Measurements from ENCODE around the gene RSF1.
"Not testable (repeated sequence)": the region's sequence is repeated elsewhere in the genome, so short reads cannot be mapped to it uniquely, and the experiment has no call there.

Gene RSF1

GRCh38 chr11:77820565-77821348 lies at the start of gene RSF1, which contains the start of gene AAMDC:
RSF1 (minus strand) TSS chr11:77820722; CDS start chr11:77820714, 8 bp downstream.
AAMDC (plus strand) TSS chr11:77821144; CDS start chr11:77842497, 21,353 bp downstream.
- peak; percentile 97 for DNase-seq (ENCODE audit: low read depth)

GRCh38 chr11:77868744-77869143 lies 48.2 kb upstream of the RSF1 start:
- no peak for DNase-seq (ENCODE audit: low read depth)

DNA sequence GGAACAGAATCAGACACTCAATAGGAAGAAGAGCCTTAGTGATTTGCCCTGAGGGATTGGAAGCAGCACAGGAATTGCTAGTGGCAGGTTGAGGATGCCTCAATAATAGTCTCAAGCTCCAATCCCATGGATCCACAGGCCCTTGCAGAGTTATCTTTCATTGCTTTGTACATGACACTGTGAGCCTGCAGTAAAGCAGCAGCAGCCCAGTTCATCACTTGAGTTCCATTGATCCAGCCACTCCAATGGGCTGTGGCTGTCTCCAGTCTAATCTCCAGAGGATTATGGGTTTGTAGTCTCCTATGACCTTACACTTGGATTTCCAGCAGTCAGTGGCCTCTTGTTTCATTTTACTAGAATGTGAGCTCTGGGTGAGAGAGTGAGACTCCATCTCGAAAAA lies 45.8 kb upstream of the RSF1 start:
- DNase-seq (ENCODE audit: low read depth) = no peak

DNA sequence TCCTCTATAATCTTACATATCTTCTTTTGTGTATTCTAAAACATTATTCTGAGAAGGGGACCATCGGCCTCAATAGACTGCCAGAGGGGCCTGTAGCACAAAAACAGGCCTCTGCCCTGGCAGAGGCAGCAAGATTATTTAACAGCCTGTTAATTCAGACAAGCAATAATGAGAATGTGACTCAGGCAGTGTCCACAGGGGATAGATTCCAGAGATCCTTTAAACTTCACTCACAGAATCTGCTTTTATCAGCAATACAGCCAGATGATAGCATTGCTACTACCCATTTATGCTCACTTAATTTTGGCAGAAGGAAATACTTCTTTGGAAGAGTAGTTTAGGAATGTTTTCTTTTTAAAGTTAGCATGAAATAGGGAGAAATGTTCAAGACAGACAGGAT lies 45.3 kb upstream of the RSF1 start:
- no peak for DNase-seq (ENCODE audit: low read depth)

GRCh38 chr11:77861444-77861843 lies 40.9 kb upstream of the RSF1 start:
- DNase-seq (ENCODE audit: low read depth) = not testable (repeated sequence)

- not testable (repeated sequence) for DNase-seq (ENCODE audit: low read depth)
These were observed 37.5 kb upstream of the RSF1 start for GRCh38 chr11:77857906-77858457.

DNA sequence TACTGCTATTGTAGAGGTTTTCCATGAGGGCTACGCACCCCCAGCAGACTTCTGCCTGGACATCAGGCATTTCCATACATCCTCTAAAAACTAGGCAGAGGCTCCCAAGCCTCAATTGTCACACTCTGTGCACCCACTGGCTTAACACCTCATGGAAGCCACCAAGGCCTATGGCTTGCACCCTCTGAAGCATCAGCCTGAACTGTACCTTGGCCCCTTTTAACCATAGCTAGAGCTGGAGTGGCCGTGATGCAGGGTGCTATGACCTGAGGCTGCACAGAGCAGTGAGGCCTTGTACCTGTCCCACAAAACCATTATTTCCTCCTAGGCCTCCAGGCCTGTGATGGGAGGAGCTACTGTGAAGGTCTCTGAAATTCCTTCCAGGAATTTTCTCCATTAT lies 34.3 kb upstream of the RSF1 start:
- no peak for DNase-seq (ENCODE audit: low read depth)

GRCh38 chr11:77851503-77851902 lies 31.0 kb upstream of the RSF1 start:
- DNase-seq (ENCODE audit: low read depth) = no peak

- not testable (repeated sequence) for DNase-seq (ENCODE audit: low read depth)
These were observed 23.2 kb upstream of the RSF1 start for GRCh38 chr11:77843700-77844099.

DNA sequence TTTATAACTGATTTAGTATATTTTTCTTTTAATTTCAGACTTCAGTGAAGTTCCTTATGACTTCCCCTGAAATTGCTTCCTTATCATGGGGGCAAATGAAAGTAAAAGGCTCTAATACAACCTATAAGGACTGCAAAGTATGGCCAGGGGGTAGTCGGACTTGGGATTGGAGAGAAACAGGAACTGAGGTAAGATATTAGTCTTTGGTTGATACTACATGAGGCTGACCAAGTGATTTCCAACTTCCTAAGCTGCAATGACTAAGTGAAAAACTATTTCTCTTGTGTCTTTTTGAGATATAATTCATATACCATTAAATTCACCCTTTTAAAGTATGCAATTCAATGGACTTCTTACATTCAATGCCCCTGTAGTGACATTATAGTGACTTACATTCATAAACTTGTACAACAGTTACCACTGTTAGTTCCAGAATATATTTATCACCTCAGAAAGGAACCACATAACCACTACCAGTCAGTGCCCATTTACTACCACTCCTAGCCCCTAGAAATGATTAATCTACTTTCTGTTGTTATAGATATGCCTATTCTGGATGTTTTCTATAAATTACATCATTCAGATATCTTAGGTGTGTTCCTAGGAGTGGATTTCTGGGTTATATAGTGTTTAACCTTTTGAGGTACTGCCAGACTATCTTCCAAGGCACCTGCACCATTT lies 22.1 kb upstream of the RSF1 start:
- DNase-seq (ENCODE audit: low read depth) = no peak

DNA sequence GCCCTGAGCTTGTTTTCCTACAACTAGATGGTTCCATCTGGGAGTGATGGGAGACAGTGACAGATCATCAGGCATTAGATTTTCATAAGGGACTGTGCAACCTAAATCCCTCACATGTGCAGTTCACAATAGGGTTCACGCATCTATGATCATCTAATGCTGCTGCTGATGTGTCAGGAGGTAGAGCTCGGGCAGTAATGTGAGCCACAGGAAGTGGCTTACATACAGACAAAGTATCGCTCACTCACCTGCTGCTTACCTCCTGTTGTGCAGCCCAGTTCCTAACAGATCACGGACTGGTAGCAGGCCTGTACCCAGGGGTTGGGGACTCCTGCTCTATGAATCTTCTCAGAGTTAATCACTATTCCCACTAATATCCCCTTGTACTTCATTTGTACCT lies 12.8 kb upstream of the RSF1 start:
- DNase-seq (ENCODE audit: low read depth) = no peak

GRCh38 chr11:77828926-77829325 lies 8.4 kb upstream of the RSF1 start:
- DNase-seq (ENCODE audit: low read depth) = no peak

GRCh38 chr11:77823775-77824174 lies 3.3 kb upstream of the RSF1 start:
- no peak for DNase-seq (ENCODE audit: low read depth)

DNA sequence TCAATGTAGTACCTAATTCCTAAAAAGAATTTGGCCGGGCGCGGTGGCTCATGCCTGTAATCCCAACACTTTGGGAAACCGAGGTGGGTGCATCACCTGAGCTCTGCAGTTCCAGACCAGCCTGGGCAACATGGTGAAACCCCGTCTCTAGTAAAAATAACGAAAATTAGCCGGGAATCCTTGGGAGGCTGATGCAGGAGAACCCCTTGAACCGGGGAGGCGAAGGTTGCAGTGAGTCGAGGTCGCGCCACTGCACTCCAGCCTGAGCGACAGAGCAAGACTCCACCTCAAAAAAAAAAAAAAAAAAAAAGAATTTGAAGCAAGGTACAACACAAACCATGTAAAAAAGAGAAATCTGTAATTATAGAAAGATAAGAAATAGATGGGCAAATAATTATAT lies 1.6 kb upstream of the RSF1 start:
- not testable (repeated sequence) for DNase-seq (ENCODE audit: low read depth)

- DNase-seq (ENCODE audit: low read depth) = no peak
These were observed 878 bp upstream of the RSF1 start for GRCh38 chr11:77821349-77821851.

- DNase-seq (ENCODE audit: low read depth) = peak; percentile 14
These were observed 479 bp downstream of the RSF1 start for GRCh38 chr11:77819921-77820564.

- peak; percentile 78 for DNase-seq (ENCODE audit: low read depth)
These were observed 1.1 kb downstream of the RSF1 start for GRCh38 chr11:77819411-77819920.

DNA sequence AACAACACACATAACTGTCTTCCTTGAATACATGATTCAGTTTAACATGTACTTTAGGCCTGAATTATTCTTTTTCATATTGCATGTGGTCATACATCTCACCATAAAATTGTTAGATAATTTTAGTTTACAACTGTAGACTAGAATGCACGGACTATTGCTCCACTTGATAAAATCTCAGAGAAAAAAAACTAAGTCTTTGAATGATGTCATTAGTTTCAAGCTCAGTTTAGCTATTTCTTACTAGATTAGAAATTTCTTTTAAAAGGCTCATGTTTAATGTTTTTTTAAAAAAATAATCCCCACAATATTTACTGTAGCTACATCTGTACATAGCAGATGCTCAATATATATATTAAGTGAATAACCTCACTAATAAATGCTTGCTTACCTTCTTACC lies 5.1 kb downstream of the RSF1 start:
- DNase-seq (ENCODE audit: low read depth) = no peak

- no peak for DNase-seq (ENCODE audit: low read depth)
These were observed 5.7 kb downstream of the RSF1 start for GRCh38 chr11:77814848-77815247.

DNA sequence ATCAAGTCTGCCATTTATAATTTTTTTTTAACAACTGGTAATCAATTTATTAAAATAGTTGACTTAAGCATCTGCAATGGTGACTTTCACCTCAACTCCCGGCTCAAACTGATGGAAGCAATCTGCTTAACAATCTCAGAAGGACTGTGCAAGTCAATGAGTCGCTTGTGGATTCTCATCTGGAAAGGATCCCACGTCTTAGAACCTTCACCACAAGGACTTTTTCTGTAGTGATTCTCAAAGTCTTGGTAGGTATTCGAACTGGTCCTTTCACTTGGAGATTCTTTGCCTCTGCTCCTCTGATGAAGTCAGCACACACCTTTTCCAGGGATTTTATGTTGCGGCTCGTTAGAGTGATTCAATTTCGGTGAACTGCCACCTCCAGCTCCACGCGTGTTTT lies 7.3 kb downstream of the RSF1 start:
- DNase-seq (ENCODE audit: low read depth) = no peak

DNA sequence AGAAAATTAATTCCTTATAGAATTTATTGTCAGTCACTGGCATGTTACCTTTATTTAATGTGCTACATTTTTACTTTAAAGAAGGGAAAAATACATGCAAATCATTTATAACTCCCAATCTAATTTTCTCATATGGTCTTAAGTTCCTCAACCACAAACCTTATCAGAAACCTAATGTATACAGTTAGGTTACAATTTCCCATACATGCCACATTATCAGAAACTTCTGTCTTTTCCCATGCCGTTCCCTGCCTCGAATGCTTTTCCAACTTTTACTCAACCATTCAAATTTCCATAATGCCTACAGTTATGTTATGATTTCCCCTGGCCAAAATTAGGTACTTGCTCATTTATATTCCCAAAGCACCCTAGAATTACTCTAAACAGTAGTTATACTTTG lies 13.5 kb downstream of the RSF1 start:
- no peak for DNase-seq (ENCODE audit: low read depth)

DNA sequence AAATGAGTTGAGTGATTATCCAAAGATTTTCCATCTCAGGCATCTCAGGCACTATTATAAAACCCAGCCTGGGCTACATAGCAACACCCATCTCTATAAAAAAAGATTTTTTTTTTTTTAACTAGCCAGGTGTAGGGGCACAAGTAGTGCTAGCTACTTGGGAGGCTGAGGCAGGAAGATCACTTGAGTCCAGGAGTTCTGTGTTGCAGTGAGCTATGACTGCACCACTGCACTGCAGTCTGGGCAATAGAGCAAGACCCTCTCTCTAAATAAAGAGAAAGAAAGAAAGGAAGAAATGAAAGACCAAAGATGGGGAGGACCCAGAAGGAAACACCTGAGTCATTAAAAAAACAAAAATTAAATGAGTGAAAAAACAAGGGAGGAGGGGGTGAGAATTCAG lies 14.1 kb downstream of the RSF1 start:
- no peak for DNase-seq (ENCODE audit: low read depth)
